Suppressor macrophage (primary cell): Measurements from ENCODE around the gene NUP98.
"Not testable (repeated sequence)": the region's sequence is repeated elsewhere in the genome, so short reads cannot be mapped to it uniquely, and the experiment has no call there.

Source experiments
- DNase-seq, 4 experiments: peaks; one replicate each; pipeline ENCODE4 v3.0.0-alpha.2; 2020 to 2022

NUP98 gene

GRCh38 chr11:3796801-3797328, 489 bp downstream of the NUP98 start:
- peak; percentile 40 to 63 (median 56) for DNase-seq

DNA sequence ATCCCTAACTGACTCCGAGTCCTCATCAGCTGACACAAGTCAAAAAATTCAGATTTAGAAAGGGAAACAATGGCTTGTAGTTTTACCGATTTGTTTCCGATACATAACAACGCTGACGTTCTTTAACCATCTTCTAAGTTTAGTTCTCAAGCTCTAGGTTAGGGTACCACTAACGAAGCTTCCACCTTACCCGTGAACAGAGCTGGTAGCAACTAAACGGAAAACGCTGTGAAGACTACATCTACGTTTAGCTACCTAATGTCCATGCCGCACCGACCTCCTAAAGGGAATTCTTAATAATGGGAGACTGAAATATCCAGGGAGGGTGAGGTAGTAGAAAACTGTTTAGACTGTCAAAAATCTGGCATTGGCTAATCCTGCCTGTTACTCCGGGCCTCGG, 1.0 kb downstream of the NUP98 start:
- DNase-seq, result no peak

- DNase-seq, result no peak
Measured at GRCh38 chr11:3796002-3796311, 1.4 kb downstream of the NUP98 start.

DNA sequence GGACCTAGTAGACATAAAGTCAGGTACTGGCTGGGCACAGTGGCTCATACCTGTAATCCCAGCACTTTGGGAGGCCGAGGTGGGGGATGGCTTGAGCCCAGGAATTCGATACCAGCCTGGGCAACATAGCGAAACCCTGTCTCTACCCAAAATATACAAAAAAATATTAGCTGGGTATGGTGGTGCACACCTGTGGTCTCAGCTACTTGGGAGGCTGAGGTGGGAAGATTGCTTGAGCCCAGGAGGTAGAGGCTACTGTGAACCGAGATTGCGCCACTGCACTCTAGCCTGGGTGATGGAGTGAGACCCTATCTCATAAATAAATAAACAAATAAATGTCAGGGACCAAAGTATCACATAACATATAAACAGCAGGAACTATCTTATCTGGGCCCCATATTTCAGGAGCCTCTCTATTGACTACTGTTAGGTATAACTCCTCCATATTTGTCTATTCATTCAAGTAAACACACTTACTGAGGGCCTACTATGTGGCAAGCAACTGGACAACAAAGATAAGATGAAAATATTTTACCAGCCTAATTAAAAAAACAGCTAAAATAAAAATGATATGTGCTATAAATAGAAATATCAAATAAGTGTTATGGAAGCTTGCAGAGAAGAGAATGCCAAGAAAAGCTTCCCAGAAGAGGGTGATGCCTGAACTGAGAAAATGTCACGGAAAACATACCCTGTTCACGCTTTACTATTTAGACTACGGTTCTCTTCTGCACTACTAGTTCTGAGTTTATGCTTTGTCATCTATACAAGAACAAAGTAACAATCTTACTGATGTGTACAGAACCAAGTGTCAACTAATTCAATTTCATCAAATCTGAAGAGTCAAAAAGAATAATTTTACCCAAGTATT, 2.0 kb downstream of the NUP98 start:
- DNase-seq, result no peak

DNA sequence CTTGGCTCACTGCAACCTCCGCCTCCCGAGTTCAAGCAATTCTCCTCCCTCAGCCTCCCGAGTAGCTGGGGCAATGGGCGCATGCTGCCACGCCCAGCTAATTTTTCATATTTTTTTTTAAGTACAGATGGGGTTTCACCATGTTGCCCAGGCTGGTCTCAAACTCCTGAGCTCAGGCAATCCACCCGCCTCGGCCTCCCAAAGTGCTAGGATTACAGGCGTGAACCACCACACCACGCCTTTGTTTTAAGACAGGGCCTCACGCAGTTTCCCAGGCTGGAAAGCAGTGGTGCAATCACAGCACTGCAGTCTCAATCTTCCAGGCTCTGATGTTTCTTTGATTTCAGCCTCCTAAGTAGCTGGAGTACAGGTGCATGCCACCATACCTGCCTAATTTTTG, 3.0 kb downstream of the NUP98 start:
- DNase-seq, result not testable (repeated sequence)

DNA sequence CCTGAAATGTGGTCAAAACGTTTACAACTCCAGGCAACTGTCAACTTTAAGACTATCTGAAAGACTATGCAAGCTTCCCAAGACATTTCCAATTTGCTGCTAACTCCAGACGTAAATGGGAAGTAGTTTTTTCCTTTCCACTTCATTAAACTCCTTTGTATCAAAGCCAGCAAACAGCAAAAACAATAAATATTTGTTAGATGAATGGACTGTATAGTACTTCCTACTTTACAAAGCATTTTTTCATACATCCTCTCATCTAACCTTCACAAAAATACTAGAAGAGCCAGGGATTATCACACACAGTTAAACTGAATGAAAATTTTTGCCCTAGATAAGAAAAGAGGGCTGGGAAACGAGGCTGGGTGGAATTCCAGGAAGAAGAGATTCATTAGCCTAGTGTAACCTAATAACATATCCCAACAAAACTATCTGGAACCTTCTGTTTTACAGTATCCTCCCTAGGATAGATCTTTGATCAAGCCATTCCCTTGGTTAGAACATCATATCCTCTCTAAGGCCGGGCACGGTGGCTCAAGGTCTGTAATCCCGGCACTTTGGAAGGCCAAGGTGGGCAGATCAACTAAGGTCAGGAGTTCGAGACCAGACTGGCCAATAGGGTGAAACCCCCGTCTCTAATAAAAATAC, 10.4 kb downstream of the NUP98 start:
- DNase-seq, result no peak

- peak in 3 of 4 experiments; percentile 45 to 69 (median 61) for DNase-seq
Measured at GRCh38 chr11:3783611-3784010, 13.7 kb downstream of the NUP98 start.

GRCh38 chr11:3782963-3783362, 14.4 kb downstream of the NUP98 start:
- DNase-seq, result no peak

DNA sequence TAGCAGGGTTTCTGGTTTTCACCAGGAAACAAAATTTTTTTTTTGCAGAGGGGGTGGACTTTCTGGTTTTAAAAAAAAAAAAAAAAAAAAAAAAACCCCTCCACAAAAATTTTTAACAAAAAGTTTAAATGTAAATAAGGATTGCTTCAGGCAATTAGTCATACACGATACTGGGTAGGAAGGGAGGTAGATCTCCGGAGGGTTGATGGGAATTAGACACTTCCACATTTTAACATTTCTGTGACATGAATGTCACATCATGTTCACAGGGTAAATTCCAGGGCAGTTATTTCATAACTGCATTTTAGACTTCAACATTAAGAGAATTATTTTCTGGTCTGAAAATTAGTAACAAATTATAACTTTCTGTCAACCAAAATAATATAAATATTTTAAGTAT, 15.9 kb downstream of the NUP98 start:
- DNase-seq, result peak; percentile 52 to 87 (median 71)

- DNase-seq, result no peak
Measured at GRCh38 chr11:3775736-3776406, 21.5 kb downstream of the NUP98 start.

DNA sequence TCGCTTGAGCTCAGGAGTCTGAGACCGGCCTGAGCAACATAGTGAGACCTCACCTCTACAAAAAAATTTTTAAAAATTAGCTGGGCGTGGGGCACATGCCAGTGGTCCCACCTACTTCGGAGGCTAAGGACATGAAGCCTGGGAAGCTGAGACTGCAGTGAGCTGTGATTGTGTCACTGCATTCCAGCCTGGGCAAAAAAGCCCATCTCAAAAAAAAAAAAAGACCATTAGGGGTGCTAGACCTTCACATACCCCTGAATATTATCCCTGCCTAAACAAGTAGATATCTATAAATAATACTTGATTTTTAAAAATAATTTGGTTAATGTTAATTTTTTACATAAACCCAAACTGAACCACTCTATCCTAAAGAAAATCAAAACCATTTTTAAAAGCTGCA, 24.2 kb downstream of the NUP98 start:
- no peak for DNase-seq

GRCh38 chr11:3767536-3767935, 29.8 kb downstream of the NUP98 start:
- DNase-seq, result peak in 2 of 4 experiments; percentile 50

- DNase-seq, result peak in 3 of 4 experiments; percentile 26 to 47 (median 34)
Measured at GRCh38 chr11:3766836-3767235, 30.5 kb downstream of the NUP98 start.

DNA sequence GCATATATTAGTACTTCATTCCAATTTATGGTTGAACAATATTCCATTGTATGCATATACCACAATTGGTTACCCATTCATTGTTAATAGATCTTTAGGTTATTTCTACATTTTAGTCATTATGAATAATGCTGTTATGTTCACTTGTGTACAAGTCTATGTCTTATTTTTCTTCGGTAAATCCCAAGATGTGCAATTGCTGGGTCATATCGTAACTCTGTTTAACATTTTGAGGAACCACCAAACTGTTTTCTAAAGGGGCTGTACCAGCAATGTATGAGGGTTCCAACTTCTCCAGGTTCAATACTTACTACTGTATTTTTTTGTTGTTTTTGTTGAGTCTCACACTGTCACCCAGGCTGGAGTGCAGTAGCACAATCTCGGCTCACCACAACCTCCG, 33.1 kb downstream of the NUP98 start:
- DNase-seq, result no peak

DNA sequence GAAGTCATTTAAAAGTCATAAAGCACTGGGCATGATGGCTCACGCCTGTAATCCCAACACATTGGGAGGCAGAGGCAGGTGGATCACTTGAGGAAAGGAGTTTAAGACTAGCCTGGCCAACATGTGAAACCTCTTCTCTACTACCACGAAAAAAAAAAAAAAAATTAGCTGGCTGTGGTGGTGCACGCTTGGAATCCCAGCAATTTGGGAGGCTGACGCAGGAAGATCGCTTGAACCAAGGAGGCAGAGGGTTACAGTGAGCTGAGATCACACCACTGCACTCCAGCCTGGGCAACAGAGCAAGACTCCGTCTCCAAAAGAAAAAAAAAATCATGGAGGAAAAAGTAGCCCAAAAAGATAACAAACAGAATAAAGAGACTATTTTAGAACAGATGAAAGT, 42.2 kb downstream of the NUP98 start:
- DNase-seq, result no peak

DNA sequence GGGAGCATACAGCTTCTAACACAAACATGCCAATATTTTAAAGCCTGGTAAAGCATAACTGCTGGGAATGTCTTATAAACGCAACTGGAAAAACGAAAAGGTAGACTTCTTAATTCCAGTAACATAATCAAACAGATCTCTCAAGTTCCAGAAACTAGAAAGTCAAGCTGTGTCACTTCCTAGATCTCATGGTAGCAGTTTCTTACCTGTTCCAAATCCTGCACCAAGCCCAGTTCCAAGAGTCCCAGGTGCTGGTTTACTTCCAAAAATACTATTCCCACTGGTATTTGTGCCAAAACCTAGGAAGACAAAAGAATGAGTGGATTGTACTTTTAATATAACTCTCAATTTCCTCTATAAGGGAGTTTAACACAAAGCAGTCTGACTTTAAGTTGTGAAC, 44.2 kb downstream of the NUP98 start:
- DNase-seq, result no peak

- peak; percentile 80 to 91 (median 85) for DNase-seq
Measured at GRCh38 chr11:3747704-3748103, 49.6 kb downstream of the NUP98 start.

- DNase-seq, result no peak
Measured at GRCh38 chr11:3745161-3745560, 52.2 kb downstream of the NUP98 start.

DNA sequence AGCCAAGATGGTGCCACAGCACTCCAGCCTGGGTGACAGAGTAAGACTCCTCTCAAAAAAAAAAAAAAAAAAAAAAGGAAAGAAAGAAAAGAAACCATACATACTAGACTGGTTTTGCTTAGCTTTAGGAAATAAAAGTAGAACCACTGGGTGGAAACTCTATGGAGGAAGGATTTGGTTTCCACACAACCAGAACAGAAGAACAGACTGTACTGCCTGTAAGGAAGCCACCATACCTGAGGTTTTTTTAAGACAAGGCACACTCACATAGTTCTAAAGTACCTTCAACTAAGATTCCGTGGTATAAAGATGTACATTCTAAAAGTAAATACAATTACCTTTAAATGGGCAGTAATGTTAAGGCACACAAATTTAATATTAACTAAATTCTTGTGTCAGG, 58.6 kb downstream of the NUP98 start:
- DNase-seq, result no peak

DNA sequence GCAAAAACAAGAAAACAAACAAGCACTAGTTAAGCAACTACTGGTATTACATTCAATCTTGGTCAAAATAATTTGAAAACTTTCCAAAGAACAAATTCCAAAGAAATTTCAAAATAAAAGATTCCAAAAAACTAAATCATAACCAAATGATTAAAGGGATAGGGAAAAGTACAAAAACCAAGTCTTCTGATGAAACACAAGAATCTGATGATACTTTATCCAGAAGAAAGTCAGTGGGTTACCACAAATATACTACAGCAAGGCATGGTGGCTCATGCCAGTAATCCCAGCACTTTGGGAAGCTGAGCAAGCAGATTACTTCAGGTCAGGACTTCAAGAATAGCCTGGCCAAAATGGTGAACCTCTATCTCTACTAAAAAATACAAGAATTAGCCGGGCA, 59.1 kb downstream of the NUP98 start:
- no peak for DNase-seq

GRCh38 chr11:3737386-3737933, 59.9 kb downstream of the NUP98 start:
- no peak for DNase-seq

DNA sequence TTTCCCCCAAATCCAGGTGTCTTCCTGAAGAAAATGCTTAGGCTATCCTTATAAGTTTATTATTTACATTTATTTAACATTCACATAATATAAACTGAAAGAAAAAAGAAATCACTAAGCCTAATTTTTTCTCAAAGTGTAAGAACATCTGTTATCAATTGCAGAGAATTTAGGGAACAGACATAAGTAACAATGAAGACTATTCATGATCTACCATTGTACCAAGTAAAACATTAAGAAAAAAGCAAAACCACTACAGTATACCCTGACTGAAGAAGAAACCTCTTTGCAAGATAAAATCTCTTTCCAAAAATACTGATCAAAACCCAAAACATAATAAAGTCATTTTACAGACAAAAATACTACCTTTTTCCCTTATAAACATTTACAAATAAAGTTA, 60.5 kb downstream of the NUP98 start:
- DNase-seq, result no peak

GRCh38 chr11:3735827-3736226, 61.5 kb downstream of the NUP98 start:
- DNase-seq, result no peak
